Keratinocyte (primary cell): ENCODE results near the gene WDR45B.

Source experiments
- EZH2 ChIP-seq: IDR thresholded peaks from one replicate; pipeline ENCODE4 v1.6.1; 2012; ENCODE audit warnings: inconsistent platforms, mild to moderate bottlenecking, low read length, moderate library complexity
- TF ChIP-seq, protein P1 (sequence below), 3 experiments: IDR thresholded peaks in 1 of 3; conservative IDR thresholded peaks in 1 of 3; optimal IDR thresholded peaks in 1 of 3; 2 replicates in 2 of 3; 3 replicates in 1 of 3; pipeline versions ENCODE3 to v1.5.1; 2011; ENCODE audit warnings: low read length in 3 of 3, mild to moderate bottlenecking in 3 of 3, moderate library complexity in 2 of 3, control low read depth in 1 of 3, inconsistent platforms in 1 of 3; ENCODE audit not compliant: insufficient read depth in 2 of 3; ENCODE audit errors: extremely low read depth in 1 of 3

DNA sequence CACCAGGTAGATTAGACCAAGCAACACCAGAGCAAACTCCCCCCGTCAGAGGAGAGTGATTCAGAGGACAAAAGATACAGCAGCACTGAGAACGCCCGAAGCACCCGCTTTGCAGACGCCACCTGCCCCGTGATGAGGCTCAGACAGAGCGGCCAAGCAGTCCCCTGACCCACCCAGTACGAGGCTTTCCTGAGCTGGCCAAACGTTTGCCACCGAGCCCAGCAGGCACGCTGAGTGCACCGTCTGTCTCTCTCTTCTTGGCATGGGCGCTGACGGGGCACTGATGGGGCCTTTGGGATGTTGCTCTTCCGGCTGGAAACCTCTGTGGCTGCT, 19.4 kb upstream of the WDR45B start:
- no peak for TF ChIP-seq EZH2
- TF ChIP-seq, protein P1, sequence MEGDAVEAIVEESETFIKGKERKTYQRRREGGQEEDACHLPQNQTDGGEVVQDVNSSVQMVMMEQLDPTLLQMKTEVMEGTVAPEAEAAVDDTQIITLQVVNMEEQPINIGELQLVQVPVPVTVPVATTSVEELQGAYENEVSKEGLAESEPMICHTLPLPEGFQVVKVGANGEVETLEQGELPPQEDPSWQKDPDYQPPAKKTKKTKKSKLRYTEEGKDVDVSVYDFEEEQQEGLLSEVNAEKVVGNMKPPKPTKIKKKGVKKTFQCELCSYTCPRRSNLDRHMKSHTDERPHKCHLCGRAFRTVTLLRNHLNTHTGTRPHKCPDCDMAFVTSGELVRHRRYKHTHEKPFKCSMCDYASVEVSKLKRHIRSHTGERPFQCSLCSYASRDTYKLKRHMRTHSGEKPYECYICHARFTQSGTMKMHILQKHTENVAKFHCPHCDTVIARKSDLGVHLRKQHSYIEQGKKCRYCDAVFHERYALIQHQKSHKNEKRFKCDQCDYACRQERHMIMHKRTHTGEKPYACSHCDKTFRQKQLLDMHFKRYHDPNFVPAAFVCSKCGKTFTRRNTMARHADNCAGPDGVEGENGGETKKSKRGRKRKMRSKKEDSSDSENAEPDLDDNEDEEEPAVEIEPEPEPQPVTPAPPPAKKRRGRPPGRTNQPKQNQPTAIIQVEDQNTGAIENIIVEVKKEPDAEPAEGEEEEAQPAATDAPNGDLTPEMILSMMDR (optimal IDR thresholded peaks at IDR 0.05 in 1 of 3, IDR thresholded peaks at IDR 0.05 in 1 of 3, conservative IDR thresholded peaks at IDR 0.05 in 1 of 3; ENCODE audit: extremely low read depth in 1 of 3, insufficient read depth in 2 of 3, low read length in 3 of 3), result no peak
